Upper lobe of right lung (tissue), 1 donor: Measurements from ENCODE around the gene SAFB. TPM values are rescaled to one million over a fixed set of nuclear protein-coding genes. Genes with fewer than 3 reads are reported as not detected.

Source experiments
- ATAC-seq: fragments of 200-7000 bp; cut with Tn5 transposase; one replicate; pipeline ENCODE4 v1.9.1; 2020; ENCODE audit warnings: mild to moderate bottlenecking, moderate library complexity
- DNase-seq: peaks from one replicate; pipeline ENCODE4 v3.0.0-alpha.2; 2020
- H3K27ac ChIP-seq: fragments of 200-600 bp; one replicate; pipeline ENCODE4 v1.8.0; 2022
- H3K27me3 ChIP-seq: fragments of 200-600 bp; one replicate; pipeline ENCODE4 v1.8.0; 2022; ENCODE audit warnings: mild to moderate bottlenecking
- H3K36me3 ChIP-seq: fragments of 200-600 bp; one replicate; pipeline ENCODE4 v1.8.0; 2022
- H3K4me1 ChIP-seq: fragments of 200-600 bp; one replicate; pipeline ENCODE4 v1.8.0; 2022
- H3K4me3 ChIP-seq: fragments of 200-600 bp; one replicate; pipeline ENCODE4 v1.8.0; 2022; ENCODE audit warnings: mild to moderate bottlenecking
- H3K9me3 ChIP-seq: fragments of 200-600 bp; one replicate; pipeline ENCODE4 v1.8.0; 2022
- CTCF ChIP-seq: fragments of 200-600 bp; IDR thresholded peaks from one replicate; pipeline ENCODE4 v1.8.0; 2022; ENCODE audit warnings: antibody characterized with exemption
- intact Hi-C: fragments of 100-400 bp; cut with DNase I; formaldehyde crosslinking; loops from one replicate; pipeline ENCODE4 v1.11.0; 2022
- total RNA-seq: library from RNA; stranded (reverse); fragmentation: NEBNext Ultra II Directional; extraction: Animal tissue kit (Norgen Biotek cat#: 25700); gene quantifications from one replicate; pipeline ENCODE4 v1.2.1, GENCODE V29; 2021
- donor health status: DM: no; HTN: yes; CAD: no; lungs with severe emphysema.

Gene SAFB
- total RNA-seq, 1 donor from 2014 or later = 71.9 TPM

DNA sequence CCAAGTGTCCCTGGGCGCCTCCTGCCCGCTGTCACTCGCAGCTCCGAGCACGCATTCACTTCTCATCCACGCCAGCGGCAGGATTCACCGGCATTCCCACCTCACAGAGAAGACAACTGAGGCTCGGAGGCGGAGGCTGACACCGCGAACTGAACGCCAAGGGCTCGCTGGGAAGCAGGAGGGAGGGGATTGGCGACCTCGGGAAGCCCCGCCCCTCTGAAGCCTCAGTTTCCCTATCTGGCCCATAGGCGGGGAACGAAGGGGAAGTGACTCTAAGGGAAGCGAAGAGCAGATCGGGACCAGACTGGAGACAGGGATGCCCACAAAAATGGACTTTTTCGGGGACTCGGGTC lies 57.2 kb downstream of the SAFB start:
- Histone ChIP-seq H3K4me1 (peaks cover 12% of the 10 kb centered on the region), H3K27me3 (no peaks in the 10 kb centered on the region), H3K36me3 (no peaks in the 10 kb centered on the region), H3K4me3 (peak overlapping the region; percentile 95), H3K27ac (peak overlapping the region; percentile 96), H3K9me3 (no peaks in the 10 kb centered on the region)
- ATAC-seq = peak; percentile 0
- no peak for TF ChIP-seq CTCF
- DNase-seq = peak; percentile 78
- intact Hi-C loops = no loop called here

DNA sequence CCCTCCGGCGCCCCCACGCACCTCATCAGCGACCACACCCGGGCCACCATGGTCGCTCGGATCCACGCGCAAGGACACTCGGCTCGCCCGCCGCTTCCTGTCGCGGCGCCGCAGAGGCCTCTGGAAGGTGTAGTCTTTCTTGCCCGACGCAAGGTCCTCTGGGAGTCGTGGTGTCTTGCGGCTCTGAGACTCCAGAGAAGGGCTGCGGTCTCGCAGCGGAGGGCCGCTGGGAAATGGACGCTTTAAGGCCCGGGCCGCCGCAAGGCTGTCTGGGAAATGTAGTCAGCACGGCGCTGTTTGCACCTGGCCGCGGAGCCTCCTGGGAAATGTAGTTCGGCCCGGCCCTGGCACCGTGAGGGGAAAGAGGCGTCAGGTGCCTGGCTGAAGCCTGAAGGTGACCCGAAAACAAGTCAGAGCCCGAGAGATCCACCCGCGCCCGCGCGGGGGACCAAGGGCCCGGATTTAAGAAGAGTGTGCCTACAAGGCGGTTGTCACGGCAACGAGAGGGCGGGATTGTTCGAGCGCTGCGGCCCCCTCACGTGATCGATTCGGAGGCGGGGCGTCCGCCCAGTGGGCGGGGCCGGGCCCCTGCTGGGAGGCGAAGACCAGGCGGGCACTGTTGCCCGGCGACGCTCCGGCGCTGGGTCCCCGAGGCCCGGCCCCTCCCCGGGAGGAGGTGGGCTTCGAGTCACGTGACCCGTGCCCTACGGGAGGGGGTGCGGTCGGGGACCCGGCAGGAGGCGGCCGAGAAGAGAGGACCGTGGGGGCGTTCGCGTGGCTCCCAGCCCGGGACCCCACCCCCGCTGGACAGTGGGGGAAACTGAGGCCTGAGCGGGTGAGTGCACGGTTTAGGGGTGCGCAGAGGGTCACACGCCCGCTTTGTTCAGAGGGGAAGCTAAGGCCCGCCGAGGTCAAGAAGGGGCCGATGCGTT lies 57.8 kb downstream of the SAFB start, which contains the start of the genes HSD11B1L and MICOS13:
TSS of gene HSD11B1L (plus strand) at position 591 of the 932 bp plus-strand sequence. CDS start 3,806 bp downstream, outside the sequence.
TSS of gene MICOS13 (minus strand) at position 80 of the 932 bp plus-strand sequence. CDS start at position 50, 30 bp downstream.
- H3K27ac ChIP-seq = peak within 1 kb of the TSS; percentile 96
- no peak for TF ChIP-seq CTCF
- no peaks in the 10 kb centered on the region for H3K9me3 ChIP-seq
- intact Hi-C loops = no loop called here
- DNase-seq = peak; percentile 99
- H3K4me1 ChIP-seq = peaks cover 12% of the 10 kb centered on the region
- H3K27me3 ChIP-seq = no peaks in the 10 kb centered on the region
- peak within 1 kb of the TSS; percentile 95 for H3K4me3 ChIP-seq
- ATAC-seq = peak; percentile 95
- no peaks in the 10 kb centered on the region for H3K36me3 ChIP-seq

DNA sequence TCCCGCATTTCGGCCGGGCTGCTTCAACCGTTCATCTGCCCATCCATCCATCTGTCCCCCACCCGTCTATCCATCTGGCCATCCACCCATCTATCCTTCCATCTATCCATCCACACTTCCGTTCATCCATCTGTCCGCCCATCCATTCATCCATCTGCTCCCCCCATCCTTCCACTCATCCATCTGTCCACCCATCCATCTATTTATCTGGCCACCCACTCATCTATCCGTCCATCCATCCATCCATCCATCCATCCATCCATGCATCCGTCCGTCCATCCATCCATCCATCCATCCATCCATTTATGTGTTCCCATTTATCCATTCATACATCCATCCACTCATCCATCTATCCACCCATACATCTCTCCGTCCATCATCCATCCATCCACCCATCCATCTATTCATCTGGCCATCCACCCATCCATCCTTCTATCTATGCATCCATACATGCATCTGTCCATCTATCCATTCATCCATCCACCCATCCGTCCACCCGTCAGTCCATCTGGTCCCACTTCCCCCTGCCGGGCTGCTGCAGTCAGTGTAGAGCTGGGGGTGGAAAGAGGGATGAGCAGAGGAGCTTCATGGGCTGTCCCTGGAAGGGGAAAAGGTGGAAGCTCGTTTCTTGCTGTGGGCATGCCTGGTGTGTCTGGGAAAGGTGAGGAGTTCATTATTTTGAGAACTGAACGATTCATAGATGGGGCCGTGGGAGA lies 58.7 kb downstream of the SAFB start:
- H3K27ac ChIP-seq = peak overlapping the region; percentile 96
- ATAC-seq = no peak

GRCh38 chr19:5682107-5682482 lies 59.2 kb downstream of the SAFB start:
- H3K4me1 ChIP-seq = peaks cover 12% of the 10 kb centered on the region
- intact Hi-C loops = no loop called here
- no peaks in the 10 kb centered on the region for H3K36me3 ChIP-seq
- no peak for TF ChIP-seq CTCF
- H3K4me3 ChIP-seq = no peak overlapping the region
- ATAC-seq = no peak
- H3K27me3 ChIP-seq = no peaks in the 10 kb centered on the region
- no peak for DNase-seq
- H3K27ac ChIP-seq = no peak overlapping the region
- H3K9me3 ChIP-seq = no peaks in the 10 kb centered on the region

More for the DNA sequence above, 58.7 kb downstream of the SAFB start:
- Histone ChIP-seq H3K4me3 (peak overlapping the region; percentile 95), H3K4me1 (peaks cover 12% of the 10 kb centered on the region), H3K9me3 (no peaks in the 10 kb centered on the region), H3K36me3 (no peaks in the 10 kb centered on the region), H3K27me3 (no peaks in the 10 kb centered on the region)
- intact Hi-C loops = no loop called here
- no peak for TF ChIP-seq CTCF
- no peak for DNase-seq

DNA sequence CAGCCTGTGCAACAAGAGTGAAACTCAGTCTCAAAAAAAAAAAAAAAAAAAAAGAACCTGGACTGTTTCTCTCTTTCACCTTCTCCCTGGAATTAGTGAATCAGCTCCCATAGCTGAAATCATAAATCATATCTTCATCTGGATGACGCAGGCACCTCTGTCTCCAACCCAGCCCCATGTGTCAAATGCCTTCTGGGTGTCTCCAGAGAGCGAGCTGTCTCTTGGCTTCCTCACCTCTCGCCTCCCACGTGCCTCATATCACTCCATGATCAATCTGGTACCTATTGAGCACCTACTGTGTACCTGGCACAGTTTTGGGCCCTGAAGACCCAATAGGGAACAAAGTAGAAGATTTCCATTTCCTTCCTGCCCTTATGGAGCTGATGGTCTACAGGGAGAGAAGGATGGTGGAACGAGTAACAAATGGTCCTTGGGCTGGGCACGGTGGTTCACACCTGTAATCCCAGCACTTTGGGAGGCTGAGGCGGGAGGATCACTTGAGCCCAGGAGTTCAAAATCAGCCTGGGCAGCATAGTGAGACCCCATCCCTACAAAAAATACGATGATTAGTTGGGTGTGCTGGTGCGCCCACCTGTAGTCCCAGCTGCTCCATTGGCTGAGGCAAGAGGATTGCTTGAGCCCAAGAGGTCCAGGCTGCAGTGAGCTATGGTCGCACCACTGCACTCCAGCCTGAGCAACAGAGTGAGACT lies 60.4 kb downstream of the SAFB start:
- Histone ChIP-seq H3K27ac (no peak overlapping the region), H3K4me3 (no peak overlapping the region), H3K9me3 (no peaks in the 10 kb centered on the region), H3K27me3 (no peaks in the 10 kb centered on the region), H3K36me3 (no peaks in the 10 kb centered on the region), H3K4me1 (peaks cover 16% of the 10 kb centered on the region)
- intact Hi-C loops = no loop called here
- no peak for DNase-seq
- ATAC-seq = no peak
- TF ChIP-seq CTCF = no peak
